Measurements from ENCODE around the gene CASP3. TPM values are rescaled to one million over a fixed set of nuclear protein-coding genes. Genes with fewer than 3 reads are reported as not detected.
A peak's percentile ranks its signal among the peaks of the same experiment; 100 is the strongest.
"Not testable (repeated sequence)": the region's sequence is repeated elsewhere in the genome, so short reads cannot be mapped to it uniquely, and the experiment has no call there.

CASP3 gene
- polyA plus RNA-seq, 5 donors, result 32.1 to 52.9 (median 34.9) TPM

DNA sequence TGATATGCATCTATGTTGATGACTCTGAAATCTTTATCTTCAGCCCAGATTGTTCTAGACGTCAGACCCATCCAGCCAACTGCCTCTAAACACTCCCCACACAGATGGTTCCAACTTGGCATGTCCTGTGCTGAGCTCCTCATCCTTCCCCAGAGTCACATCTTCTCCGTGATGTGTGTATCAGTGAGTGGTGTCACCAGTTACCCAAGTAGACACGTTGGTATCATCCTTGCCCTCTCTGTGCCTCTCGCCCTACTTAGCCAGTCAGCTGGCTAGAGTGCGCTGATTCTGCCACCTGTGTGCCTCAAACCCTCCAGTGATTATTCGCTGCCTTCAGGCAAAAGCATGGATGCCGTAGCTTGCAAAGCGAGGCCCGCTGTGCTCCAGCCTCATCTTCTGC, 18.8 kb upstream of the CASP3 start:
- no peak for DNase-seq

GRCh38 chr4:184666670-184667069, 17.4 kb upstream of the CASP3 start:
- no peak for DNase-seq

DNA sequence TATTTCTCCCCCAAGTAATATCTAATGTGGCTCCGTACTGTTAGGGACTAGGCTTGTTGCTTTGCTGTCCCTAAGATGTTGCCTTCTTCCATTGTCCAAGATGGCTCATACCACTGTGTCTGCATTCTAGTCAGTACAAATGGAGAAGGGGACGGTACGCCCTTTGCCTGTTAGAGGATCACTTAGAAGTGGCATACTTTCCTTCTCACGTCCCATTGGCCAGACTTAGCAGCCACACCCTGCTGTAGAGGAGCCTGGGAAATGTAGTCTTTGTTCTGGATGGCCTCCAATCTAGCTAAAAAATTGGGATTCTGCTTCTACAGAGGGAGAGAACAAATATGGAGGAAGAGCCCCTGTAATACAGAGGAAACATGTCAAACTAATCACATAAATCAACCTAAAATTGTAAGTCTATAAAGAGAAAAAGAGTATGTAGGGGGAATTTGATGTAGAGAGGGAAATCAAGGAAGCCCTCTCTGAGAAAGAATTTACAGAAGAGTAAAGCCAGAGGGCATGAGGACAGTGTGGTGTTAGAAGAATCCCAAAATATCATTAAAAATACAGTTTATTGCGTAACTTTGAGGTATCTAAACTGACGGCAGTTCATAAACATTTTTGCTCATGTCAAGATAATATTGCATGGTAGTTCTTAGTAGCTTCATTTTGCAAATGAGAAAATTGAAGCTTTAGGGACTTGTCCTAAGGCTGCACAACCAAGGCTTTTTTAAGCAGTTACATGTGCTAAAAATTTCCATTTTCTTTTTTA, 15.4 kb upstream of the CASP3 start:
- no peak for DNase-seq

DNA sequence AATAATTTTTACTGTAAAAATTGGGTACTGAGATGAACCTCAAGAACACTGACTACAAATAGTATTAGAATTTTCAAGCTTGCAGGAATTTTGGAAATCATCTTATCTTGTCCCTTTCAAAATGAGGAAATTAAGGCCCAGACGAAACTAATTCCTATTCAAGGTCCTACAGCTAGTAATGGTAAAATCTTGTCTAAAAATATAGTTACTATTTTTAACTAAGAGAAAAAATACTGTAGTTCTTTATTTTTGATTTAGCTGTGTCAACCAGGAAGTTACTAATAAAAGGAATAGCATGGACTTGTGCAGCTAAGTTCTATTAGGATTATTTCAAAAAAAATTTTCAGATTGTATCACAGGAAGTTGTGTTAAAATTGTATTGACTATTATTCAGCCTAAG, 13.0 kb upstream of the CASP3 start:
- DNase-seq, result no peak

DNA sequence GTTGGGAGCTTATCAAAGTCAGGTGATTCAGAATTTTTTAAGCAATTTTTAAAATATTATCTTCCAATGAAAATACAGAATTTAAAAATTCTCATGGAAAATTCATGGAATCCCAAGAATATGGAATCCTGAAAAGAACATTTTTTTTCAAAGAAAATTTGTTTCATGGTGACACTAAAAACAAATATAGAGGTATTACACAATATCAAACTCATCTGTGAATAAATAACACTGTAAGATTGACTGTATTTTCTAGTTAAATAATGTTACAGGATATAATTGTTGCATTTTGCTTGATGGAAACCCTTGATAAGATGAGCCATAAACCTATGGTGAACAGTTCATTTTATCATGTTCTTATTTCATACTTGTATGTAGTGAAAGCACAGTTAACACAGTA, 11.7 kb upstream of the CASP3 start:
- no peak for DNase-seq

- not testable (repeated sequence) for DNase-seq
Measured at GRCh38 chr4:184657820-184658219, 8.6 kb upstream of the CASP3 start.

- DNase-seq, result no peak
Measured at GRCh38 chr4:184657144-184657543, 7.9 kb upstream of the CASP3 start.

- DNase-seq, result no peak
Measured at GRCh38 chr4:184655889-184656869, 6.9 kb upstream of the CASP3 start.

GRCh38 chr4:184653650-184654049, 4.4 kb upstream of the CASP3 start:
- DNase-seq, result no peak

- DNase-seq, result not testable (repeated sequence)
Measured at GRCh38 chr4:184652681-184653080, 3.4 kb upstream of the CASP3 start.

DNA sequence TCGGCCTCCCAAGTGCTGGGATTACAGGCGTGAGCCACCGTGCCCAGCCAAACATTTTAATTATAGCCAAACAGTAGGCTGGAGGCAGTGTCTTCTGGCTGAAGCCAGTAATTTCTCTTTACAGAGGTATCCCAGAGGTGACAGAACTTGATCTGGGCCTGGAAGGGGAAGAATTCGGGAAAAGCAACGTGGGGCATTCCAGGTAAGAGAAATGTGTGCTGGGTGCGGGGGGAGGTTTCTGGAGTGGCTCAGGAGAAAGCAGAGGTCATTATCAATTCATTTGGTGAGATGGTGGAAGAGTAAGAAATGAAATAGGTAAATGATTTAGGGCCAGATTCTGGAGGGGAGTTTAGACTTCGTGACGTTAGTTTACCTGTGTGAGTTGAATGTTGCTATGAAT, 2.7 kb upstream of the CASP3 start:
- no peak for DNase-seq

DNA sequence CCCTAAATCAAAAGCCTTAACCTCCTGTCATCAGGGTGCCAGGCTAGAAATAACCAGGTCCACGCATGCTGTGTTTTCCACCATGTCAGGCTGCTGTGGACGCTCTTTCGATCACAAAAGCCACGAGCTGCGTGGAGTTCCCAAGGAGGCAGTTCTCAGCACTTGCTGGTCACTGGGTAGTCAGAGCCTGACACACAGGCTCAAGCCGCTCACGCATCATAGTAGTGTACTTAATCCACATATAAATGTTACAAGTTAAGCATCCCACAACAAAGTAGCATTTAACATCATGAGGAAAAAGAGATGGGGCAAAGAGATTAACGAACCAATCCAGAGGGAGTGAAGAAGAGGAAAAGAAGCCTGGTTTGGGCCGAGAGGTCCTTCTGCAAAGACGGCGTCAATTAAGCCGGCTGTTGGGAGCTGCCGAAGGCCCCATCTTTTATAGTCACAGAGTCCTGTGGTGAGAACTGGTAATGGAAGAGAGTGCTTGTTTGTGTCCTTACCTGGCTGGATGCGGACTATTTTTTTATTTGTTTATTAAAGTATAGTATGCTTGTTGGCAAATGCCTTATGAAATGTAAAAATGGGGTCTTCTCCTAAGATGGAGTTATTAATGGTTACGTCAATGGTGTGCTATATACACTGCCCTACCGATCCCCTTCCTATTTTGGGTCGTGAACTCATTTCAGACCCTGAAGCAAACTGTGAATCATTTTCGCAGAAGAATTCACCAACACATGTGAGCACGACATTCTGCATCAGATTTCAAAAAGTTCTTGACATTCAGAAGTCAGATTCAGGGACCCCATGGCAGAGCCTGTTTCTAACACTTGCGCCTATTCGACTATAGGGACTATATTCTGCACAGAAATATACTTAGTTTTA, 966 bp upstream of the CASP3 start:
- peak in 1 of 2 donors; percentile 28 for DNase-seq

DNA sequence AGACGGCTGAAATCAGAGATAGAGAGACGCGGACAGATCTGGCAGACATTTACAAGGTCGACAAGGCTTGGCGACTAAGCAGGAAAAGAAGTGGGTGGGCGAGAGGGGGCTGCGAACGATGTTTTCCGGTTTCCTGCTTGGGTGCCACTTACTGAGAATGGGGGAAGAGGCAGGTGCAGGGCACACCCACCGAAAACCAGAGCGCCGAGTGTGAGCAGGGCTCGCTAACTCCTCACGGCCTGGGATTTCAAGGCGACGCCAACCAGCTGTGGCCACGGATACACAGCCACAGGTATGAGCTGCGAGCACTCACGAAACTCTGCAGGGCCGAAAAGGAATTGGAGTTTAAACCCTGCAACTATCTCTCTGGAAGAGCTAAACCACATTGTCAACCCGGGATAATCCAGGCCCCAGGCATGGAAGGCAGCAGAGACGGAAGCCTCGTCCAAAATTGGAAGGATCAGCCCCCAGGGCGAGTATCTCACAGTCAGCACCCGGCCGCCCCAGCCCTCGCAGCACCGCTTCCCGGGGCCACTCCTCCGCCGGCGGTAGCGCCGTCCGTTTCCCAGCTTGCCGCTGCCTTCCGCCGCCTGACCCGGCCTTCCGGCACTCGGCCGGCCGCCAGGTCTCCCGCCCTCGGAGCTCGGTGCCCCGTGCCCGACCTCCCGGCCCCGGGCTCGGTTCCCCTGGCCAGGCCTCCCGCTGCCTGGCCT, 778 bp downstream of the CASP3 start:
- peak; percentile 47 to 57 for DNase-seq

- DNase-seq, result no peak
Measured at GRCh38 chr4:184648054-184648312, 1.3 kb downstream of the CASP3 start.

- DNase-seq, result no peak
Measured at GRCh38 chr4:184647266-184648053, 1.8 kb downstream of the CASP3 start.

DNA sequence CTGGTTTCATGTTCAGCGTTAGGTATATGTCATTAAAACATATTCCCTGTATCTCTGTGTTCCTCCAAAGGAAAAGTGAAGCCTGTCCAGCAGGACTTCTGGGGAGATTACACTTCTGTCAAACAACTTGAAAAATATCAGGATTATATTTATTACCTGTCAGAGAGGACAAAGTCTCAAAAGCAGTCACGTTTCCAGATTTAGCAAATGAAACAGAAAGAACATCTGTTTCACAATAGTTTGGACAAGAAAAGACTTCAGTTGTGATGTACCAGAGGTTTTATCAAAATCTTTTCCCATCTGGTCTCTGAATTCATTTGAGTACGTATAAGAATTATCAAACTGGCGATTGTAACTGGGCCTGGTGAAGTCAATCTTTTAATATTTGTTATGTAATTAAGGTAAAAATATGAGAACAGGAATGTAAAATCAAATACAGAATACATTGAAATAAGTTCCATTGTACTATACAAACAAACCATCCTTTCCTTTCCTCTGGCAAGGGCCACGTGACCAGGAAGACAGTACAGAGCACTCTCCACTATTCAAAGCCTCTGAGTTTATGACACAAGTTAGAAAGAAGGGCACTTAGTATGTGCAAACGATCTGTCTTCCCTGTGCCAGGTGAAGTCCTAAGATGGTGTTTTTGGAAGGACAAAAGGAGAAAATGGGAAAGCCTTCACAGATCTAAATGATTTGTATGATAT, 3.2 kb downstream of the CASP3 start:
- DNase-seq, result no peak

DNA sequence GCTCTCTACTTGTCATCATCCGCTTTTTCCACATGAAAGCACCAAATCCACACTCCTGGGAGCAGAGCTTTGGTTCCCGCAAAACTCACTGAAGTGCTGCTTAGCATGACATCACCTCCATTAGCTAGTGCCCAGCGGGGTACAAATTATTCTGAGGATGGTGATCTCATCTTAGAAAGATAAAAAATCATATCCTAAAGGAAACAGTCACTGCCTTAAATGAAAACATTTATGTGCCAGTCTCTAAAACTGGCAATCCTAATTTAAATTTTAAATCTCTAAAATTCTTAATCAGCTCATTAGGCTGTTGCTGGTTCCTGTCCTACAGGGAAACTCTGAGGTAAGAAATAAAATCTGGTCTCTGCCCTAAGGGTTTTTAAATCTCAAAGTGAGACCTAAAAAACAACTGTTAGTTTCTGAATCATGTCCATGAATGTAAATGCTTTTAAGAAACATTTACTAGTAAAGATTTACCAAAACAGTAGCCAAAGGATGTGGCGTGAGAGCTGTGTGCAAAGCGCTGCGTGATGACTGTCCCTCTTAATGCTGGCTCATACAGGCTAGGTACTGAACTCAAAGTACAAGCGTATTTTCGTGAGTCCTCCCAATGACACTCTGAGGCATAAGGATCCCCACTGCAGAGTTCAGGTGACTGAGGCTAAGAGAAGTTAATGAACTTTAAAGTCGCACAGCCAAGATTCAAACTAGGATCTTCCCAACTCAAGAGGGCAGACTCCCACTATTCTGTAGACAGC, 4.5 kb downstream of the CASP3 start:
- DNase-seq, result no peak

DNA sequence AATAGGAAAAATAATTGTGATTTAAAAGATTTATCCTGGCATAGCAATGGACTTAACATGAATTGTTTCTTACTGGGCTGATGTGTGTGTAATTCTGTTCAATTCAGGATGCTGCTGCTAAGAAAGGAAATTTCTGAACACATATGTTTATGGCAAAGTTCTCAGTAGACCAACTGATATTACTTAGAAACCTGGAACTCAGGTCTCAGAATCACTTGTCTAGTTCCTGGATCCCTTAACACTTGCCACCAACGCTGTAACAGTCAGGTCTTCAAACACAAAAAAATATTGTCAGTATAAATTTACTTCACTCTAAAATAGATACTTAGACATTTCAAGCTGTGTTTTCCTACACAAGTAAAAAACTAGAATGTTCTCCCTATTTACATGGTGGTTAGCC, 5.5 kb downstream of the CASP3 start:
- DNase-seq, result no peak

- DNase-seq, result no peak
Measured at GRCh38 chr4:184641451-184641850, 7.8 kb downstream of the CASP3 start.
